ENCODE measurements around the gene UBE3B.

Gene UBE3B

DNA sequence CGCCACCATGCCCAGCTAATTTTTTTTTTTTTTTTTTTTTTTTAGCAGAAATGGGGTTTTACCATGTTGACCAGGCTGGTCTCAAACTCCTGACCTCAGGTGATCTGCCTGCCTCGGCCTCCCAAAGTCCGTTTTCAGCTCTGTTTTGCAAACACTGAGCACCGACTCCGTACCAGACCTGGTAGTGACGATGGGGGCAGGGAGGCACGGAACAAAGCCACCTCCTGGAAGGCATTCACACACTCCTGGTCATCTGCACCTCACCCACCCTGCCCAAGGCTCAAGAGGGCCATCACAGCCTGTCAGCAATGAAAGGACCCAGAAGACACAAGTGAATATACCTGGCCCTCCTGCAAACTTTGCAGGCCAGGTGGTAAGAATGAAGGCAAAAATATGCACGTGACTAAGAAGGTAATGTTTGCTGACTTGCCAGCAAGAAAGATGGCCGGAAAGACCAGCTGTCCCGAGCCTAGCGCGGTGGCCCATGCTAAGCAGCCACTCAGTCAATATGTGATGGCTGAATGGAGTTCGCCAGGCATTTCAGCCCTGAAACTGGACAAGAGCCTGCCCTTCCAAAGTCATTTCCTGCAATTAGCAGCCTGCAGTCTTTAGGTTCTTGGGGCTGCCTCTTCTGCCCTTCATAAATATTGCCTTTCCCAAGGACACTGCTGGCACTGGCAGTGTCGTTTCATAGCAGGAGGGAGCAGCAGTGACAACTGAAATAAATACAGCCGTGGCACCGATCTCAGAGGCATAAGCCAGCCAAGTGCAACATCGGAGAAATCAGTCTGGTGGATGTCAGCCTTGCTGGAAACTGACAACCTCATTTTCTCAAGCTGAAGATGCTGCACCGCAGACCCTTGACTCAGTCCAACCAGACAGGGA is 78.2 kb downstream of the UBE3B start:
- ATAC-seq, result no peak

DNA sequence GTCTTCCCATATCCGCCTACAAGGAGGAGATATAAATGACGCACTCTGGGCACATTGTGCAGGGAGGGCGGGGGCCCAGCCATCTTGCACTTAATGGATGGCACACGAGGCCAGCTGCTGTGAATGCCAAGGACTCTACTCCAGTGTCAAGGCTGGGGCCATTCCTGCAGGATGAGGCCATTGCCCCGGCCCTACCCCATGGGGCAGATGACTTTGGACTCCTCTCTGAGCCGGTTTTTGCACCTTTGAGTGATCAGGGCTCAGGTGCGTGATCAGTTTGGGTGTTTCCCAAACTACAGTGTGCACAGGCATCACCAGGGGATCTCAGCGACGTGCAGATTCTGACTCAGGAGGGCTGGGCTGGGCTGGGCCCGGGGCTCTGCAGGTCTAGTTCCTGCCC is 79.8 kb downstream of the UBE3B start:
- ATAC-seq, result no peak

DNA sequence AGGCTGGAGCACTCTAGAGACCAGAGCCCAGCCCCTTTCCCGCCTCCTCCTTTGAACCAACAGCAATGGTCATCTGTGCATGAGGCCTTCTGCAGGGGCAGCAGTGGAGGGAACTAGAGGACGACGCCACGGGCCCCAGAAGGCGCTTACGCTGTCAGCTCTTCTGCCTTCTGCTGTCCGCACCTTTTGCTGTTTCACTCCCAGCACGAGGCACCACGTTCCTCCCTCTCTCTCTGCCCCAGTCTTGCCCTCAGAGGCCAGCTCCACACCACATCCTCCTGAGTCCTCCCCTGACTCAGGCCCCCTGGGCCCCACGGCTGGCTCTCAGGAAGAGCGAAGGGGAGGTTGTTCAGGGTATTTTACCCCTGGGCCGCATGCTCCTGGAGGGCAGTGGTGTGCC is 80.4 kb downstream of the UBE3B start:
- ATAC-seq, result no peak

DNA sequence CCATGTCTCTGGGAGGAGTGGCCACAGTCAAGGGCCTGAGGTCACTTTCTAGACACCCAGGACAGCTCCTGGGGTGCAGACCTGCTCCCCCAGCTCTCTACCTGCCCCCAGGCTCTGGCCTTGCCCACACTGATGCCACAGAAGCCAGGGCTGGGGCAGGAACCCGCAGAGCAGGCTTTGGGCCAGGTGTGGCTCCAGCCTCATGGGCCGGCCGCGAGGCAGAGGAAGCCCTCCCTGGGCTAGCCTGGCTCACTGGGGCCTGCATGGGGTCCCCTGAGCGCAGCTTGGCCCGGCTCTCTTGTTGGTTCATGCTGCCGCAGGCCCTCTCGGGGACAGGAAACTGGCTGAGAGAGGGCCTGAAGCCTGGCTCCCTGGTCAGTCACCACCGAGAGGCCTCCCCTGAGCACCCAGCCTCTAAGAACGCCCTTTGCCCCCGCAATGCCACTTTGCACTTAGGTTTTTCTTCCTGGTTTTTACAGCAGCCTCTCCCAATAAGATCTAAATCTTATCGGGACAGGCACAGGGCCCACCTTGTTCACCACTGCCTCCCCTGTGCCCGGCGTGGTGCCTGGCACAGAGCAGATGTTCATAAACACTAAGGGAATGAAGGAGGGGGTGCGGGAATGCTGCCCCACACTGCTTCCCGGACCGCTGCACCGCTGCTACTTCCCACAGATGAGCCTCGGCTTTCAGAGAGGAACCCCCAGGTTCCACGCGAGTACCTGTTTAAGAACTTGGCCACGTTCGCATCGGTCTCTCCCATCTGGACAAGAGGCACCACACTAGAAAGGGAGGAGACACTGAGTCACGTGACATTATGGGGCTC is 81.2 kb downstream of the UBE3B start:
- ATAC-seq, result no peak

DNA sequence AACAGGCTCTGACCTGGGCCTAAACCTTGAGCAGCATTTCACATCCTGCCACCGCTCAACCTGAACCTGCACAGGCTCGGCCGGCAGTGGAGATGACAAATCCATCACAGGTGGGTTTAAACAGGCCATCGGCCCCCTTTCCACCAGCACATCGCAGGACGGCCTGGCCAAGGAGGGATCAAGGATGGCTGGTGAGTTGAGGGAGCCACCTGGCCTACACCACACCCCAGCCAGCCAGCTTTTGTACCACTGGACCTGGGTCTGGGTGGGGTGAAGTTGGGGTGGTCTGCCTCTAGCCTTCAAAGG is 81.7 kb downstream of the UBE3B start:
- ATAC-seq, result no peak

DNA sequence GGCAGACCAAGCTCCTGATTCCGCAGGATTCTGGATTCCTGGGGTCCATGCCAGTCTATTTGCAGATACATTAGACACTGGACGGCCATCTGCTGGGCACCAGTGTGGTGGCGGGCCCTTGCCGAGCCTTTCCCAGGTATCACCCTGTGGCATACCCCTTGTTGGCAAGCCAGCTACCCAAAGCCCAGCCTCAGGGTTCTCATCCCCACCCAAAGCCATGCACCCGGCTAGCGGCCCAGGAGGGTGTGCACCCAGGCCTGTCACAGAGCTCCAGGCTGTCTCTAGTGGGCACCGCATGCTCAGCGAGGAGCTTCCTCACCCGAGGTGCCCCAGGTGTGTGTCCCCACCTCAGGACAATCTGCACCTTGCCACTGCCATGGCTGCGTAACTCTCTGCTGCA is 82.2 kb downstream of the UBE3B start:
- ATAC-seq, result no peak

DNA sequence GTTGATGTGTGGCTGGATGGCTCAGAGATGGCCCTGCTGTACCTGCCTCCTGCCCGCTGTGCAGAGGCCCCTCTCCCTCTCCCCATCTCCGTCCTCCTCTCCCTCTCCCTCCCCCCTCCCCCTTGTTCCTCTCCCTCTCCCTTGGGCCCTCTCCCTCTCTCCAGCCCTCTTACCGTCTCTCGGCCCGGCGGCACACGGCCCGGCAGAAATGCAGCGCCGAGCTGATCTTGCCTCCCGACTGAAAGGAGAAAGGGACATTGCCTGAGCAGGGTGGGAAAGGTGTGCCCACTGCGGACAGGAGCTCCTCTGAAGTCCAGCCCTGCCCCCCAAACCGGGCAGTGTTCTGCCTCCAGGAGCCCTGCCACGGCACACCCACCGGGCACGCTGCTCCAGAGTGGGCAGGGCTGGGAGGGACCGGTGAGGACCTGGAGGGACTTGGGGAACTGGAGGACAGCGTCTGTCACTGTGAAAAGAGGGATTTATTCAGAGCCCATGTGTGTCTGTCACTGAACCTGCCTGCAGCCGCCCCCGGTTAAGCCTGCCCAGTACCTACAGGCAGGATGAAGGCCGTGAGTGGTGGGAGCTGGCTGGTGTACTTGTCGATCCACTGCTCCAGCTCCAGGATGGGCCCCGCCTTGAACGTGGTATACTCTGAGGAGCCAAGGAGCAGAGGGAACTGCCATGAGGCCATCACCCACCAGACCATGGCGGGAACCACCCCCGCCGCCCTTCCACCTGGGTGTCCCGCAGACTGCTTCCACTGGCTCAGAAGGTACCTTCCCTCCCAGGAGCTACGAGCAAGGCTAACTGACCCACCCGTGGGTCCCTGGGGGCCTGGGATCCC is 83.7 kb downstream of the UBE3B start:
- no peak for ATAC-seq

DNA sequence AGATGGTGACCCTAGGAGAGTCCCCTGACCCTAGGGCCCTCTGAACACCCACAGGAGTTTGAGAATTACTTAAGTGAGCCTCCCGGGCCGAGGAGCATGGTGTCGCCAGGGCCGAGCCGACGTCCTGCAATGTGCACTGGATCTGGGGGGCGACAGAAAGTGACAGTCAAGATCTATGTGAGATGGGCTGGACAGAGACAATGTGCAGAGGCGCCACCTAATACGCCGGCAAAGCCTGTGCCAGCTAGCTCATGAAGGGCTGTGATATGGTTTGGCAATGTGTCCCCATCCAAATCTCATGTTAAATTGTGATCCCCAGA is 84.2 kb downstream of the UBE3B start:
- ATAC-seq, result no peak

DNA sequence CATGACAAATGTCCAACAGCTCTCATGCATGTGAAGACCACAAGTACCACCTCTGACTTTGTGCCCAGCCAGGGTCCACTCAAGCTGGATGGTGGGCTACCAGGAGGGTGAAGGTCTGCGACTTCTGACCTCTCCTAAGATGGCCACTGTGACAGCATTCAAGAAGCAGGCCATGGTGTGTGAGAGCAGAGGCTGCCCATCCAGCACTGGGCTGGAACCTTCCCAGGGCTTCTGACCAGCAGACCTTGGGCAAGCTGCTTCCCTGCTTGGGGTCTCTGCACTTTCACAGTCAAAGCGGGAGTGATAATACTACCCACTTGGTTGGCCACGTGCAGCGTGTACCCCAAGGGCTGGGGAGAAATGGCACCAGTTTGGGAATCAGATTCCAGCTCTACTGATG is 85.4 kb downstream of the UBE3B start:
- ATAC-seq, result no peak

DNA sequence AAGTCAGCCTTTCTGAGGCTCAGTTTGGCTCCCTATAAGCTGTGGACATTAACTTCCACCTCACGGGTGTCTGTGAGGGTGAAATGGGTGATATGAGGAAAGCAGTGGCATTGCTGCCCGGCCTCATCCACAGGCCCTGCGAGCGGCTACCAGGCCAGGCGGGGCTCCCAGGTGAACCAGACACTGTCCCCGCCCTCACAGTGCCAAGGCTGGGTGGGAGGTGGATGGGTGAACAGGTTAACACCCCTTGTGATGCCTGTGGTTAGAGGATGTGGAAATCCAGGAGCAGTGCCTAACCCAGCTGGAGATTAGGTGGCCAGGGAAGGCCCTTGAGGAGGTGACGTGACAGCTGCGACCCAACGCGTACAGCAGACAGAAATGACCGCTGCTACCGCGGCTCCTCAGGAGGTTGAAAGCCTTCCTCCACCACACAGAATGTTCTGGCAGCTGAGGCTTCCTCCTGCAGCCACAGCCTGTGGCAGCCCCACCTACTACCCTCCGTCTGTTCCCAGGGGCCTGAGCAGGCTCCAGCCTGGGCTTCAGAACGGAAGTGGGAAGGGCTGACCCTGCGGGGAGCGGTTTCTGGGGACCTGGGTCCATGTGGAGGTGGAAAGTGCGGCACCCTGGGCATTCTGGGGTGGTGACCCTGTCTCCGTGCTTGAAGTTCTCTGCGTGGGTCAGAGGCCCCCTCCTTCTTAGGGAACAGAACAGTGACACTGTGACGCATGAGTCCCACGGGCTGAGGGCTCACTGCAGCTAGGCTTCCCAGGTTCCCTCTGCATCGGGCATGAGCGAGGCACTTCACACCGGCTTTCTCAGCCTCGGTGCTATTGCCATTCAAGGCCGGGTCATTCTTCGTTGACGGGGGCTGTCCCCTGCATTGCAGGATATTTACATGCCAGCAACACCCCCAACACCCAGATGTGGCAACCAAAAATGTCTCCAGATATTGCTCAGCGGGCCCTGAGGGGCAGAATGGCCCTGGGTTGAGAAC is 86.2 kb downstream of the UBE3B start:
- ATAC-seq, result no peak

DNA sequence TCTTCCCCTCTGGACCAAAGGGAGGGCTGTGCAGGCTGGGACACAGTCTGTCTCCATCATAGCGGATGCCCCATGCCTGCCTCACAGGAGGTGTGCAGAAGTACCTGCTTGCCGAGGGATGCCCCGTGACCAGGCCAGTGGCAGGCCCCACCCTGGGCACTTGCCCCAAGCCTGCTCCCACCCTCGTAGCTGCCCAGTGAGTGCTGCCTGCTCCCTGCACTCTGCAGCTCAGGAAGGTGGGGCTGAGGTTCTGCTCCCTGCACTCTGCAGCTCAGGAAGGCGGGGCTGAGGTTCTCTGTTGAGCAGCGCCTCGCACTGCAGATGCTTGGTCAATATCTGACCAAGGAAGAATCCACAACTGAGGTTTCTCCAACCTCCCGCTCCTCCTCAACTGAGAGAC is 89.0 kb downstream of the UBE3B start:
- no peak for ATAC-seq

DNA sequence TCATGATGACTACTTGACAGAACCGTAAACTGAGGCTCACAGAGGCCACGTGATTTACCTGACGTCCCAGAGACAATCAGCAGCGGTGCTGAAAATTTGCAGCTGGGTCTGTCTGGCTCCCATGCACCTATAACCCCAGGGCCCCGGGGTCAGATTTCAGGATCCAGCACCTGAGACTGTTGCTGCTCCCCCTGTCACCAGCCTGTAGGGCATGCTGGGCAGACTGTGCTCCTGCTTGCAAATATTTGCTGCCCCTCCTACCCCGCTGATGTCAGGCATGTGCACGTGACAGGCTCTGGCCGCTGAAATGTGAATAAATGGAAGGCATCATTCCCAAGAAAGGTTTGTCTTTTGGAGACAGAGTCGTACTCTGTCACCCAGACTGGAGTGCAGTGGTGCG is 89.9 kb downstream of the UBE3B start:
- ATAC-seq, result no peak

DNA sequence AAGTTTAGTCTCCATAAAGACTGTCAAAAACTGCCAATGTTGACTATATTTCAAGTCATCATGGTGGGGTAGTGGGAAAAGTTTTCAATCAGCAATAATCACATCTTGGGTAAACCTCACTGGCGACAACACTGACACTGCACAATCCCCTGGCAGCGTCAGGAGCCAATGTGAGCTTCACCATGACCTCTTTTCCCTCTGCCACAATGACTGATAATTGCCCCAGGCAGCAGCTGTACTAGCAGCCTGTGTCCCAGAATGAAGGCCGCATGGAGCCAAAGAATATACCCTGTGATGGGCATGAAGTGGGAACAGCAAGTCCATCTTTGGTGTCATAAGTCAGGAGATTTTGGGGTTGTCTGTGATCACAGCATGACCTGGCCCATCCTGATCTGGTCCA is 90.5 kb downstream of the UBE3B start:
- no peak for ATAC-seq

DNA sequence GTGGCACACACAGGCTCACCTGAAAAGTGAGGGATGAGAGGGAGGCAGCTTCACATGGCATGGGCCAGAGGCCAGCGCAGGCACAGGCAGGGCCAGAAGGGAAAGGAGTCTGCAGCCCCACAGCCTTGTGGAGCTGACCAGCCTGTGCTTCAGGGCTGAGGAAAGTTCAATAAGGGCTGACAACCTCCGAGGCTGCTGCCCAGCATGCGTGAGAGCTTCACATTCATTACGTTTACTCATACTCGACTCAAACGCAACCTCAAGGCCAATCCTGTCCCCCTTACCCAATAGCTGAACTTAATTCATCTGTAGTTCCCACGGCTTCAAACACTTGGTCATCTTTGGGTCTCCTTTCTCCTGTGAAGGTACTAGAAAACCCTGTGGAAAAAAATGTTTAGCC is 91.1 kb downstream of the UBE3B start:
- no peak for ATAC-seq

DNA sequence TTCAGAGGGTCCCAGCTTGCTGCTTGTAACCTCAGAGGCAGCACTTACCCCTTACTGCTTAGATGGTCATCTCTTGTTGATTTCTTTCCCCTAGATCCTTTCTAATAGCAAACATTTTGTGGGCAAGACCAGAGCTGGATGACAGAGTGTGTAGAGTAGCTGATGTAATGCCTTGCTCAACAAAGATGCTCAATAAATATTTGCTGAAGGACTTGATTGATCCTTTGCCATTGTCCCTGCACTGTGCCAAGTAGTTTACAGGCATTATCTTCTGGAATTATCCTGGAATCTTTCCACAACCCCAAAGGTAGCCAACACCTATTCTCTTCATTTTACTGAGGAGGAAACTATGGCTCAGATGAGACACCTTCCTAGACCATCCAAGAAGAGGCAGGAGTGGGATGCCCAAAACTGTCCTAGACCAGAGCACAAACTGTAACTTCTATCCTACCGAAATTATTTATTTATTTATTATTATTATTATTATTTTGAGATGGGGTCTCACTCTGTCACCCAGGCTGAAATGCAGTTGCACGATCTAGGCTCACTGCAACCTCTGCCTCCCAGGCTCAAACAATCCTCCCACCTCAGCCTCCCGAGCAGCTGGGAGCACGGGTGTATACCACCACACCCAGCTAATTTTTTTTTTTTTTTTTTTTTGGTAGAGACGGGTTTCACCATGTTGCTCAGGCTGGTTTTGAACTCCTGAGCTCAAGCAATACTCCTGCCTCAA is 94.5 kb downstream of the UBE3B start:
- no peak for ATAC-seq

DNA sequence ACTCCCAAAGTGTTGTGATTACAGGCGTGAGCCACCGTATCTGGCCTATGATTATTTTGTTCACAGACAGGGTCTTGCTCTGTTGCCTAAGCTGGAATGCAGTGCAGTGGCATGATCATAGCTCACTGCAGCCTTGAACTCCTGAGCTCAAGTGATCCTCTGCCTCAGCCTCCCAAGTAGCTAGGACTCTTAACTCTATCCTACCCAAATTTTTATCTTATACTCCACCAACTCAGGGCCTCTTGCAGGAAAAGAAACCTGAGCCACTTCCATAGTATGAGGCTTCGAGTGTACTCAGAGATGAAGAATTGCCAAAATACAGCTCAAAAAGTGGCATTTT is 95.0 kb downstream of the UBE3B start:
- no peak for ATAC-seq

DNA sequence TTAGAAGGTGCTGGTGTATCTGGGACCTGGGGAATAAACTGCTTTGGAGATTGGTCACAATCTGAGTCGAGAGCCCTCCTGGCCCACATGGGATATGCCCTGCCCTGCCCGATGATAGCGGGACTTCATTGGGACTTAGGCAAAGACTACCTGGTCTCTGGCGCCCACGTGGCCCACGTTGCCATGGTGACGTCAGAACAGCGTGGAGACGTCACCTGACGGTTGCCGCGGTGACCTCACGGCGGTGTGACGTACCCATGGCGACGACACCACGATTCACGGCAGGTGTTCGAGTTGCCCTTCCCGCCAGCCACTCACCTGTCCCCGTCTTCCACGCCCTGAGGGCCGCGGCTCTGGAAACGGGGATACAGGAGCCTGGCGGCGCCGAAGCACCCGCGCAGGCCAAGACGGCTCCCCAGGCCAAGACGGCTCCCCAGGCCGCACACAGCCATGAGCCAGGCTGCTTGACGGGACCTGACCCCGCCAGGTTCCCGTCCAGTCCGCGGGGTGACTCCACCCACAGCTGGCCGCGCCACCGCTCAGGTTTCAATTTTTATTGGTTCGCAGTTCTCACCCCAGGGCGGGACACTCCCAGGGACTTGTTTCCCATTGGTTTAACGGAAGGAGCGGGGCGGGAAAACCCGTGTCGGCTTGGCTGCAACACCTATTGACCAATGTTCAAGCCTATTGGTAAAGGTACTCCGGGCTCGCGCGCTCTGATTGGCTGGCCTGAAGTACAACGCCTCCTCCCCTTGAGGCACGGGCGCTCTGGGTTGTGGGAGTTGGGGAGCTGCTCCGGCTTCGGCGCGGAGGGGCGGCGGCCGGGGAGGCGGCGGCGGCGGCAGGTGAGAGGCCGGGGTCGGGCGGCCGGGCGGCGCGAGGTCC is 95.8 kb downstream of the UBE3B start, which contains the start of the genes MMAB and MVK:
Gene MMAB (minus strand): TSS at position 476 of the 885 bp plus-strand sequence. CDS start 24 bp downstream, at position 452.
Gene MVK (plus strand): TSS at position 766 of the 885 bp plus-strand sequence. CDS start 1,029 bp downstream, outside the sequence.
- peak; percentile 96 to 98 for ATAC-seq

DNA sequence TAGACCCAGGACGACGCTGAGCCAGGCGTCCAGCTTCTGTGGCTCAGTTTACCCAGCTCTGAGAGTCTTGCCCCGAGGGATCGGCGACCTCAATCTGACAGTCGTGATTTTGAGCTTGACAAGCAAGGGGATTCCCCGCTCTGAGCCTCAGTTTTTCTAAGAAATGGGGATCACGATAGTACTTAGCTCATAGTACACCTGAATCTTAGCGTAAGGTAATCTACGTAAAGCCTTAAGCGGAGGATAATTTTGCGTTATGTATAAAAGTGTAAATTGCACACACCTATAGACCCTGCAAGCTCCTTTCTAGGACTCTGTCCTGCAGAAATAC is 96.4 kb downstream of the UBE3B start:
- ATAC-seq, result peak; percentile 6

DNA sequence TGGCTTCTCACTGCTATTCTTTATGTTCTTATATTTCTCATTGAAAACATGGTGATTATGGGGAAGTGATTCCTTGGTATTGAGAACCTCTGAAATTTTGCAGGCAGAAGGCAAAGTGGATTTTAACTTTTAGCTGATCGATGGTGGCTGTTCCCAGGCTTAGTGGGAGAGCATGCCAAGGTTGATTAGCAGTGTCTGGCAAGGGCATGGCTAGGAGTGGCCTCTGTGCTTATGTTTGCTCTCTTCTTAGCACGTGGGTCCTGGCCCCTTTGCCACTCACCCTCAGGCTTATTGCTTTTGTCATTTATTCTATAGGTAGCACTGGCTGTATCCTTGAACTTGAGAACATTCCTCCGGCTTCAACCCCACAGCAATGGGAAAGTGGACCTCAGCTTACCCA is 98.2 kb downstream of the UBE3B start:
- ATAC-seq, result no peak

DNA sequence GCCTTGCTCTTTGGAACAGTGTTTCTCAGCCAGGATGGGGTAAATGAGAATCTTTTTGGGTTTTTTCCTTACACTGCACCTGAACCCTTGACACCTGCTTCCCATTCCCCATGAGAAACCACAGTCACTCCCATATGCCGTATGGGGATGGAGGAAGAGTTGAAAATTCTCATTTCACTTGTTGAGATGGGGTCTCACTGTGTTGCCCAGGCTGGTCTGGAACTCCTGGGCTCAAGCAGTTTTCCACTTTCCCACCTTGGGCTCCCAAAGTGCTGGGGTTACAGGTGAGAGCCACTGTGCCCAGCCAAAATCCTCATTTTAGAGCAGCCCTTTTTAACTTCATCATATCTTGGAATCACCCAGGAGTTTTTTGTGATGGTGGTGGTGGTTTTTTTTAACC is 99.9 kb downstream of the UBE3B start:
- ATAC-seq, result no peak

Measured in activated CD4-positive, CD25-positive, alpha-beta regulatory T cell treated with anti-CD3 and anti-CD28 coated beads, Interleukin-2, amount 50 U/mL, for 24 hours (primary cell).